Measurements from ENCODE around the gene ITGAX.

DNA sequence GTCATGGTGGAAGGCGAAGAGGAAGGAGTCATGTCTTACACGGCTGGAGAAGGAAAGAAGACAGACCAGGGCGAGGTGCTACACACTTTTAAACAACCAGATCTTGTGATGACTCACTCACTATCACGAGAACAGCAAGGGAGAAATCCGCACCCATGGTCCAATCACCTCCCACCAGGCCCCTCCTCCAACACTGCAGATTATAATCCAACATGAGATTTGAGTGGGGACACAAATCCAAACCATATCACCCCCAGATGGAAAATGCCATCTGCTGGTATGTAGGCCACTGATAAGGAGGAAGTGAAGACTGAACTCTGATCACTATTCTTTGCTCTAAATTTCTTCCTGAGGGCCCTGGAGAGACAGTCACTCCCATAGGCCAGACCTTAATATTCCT, 7.5 kb upstream of the ITGAX start:
- TF ChIP-seq CTCF (IDR thresholded peaks at IDR 0.05) (no peak), POLR2A (IDR thresholded peaks at IDR 0.05) (no peak), EP300 (IDR thresholded peaks at IDR 0.05) (no peak)

All from tibial nerve (tissue), 4 donors.